Measurements from ENCODE around the gene IGLL5.

IGLL5 gene

GRCh38 chr22:22865311-22866072, 22.1 kb upstream of the IGLL5 start:
- no peak for DNase-seq

DNA sequence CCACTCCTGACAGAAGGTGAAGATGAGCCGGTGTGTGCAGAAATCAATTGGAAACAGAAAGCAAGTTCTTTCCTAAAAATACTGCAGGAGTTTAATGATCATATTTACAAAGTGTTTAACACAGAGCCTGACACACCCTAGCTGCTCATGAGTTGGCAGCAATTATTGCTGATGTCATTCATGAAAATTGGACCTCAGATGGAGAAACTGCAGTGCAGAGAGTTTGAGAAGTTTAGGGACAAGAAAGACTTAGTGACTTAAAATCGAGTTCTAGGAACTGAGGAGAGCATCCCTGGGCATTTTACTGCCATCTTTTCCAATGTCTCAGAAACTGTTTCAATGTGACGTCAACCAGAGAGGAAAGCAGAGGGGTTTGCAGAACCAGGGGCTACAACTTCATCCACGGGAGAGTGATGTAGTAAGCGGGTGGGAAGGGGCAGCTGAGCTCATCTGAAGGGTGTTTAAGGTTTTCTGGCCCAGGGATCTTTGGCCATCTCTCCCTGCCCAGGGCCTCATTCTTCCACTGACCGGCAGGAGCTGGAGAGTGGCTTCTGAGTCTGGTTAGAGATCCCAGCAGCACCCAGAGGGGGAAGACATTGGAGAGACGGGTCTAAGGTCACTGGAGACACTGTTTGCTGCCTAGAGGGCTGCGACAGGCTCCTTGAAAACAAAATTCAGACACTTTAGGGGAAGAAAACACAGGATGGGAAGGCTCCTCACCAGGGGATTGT, 21.1 kb upstream of the IGLL5 start:
- DNase-seq = no peak

DNA sequence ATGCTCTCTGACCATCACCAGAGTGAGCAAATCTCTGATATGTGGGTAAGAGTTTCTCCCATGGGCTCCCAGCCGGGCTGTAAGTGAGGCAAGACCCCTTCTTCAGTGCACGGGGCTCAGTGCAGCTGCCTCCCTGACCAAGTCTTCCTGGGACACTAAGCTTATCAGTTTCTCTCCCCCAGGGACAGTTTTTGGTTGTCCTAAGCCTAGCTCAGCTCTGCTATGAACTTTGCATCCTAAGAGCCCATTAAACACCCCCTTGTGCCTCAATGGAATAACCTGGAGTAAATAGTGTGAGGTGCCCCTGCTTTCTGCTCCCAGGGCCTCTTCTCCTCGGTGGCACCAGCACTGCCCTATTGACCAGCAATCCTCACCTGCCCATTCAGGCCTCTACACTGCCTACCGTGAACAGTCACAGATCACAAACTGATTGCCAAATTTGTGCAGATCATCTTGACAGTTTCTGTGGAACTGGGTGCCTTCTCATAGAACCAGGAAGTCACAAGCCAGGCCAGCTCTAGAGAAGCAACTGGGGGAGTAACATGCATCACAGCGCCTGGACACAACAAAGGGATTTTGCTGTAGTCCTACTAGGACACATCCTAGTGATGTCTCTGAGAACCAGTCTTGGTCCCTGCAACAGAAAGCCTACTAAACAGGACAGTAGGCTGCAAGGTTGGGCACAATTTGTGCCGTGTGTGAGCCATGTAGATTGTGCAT, 19.5 kb upstream of the IGLL5 start:
- DNase-seq = no peak

DNA sequence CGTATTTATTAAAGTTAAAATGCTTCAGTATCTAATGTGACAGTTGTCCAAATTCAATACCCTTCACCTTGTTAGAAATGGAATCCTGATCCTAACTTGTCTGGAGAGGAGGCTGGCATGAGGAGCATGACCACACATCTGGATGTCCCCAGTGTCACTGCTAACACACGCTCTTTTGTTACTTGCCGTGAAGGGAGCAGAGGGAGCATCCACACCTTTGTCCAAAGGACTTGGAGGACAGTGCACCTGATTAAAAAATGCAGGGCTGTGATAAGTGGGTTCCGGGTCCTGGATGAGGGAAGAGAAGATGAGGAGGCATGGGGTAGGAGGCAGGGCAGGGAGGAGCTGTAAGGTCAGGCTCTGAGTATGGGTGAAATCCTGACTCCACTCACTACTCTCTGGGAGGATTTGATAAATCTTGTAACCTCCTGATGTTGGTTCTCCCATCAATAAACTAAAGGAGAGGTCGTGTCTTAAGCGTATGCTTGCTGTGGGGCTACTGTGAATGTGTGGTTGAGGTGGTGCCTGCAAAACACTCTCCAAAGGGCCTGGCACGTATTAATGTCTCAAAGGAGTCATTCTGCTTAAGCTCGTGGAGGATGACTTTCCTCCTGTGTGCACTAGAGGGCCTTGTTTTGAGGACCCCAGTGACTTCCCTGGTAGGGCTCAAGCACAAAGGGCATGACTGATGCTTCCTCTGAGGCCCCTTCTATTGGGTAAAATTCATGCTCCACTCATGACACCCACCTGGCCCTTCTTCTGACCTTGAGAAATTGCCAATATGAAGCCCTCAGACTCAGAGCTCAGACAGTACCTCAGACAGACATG, 16.8 kb upstream of the IGLL5 start:
- no peak for DNase-seq

DNA sequence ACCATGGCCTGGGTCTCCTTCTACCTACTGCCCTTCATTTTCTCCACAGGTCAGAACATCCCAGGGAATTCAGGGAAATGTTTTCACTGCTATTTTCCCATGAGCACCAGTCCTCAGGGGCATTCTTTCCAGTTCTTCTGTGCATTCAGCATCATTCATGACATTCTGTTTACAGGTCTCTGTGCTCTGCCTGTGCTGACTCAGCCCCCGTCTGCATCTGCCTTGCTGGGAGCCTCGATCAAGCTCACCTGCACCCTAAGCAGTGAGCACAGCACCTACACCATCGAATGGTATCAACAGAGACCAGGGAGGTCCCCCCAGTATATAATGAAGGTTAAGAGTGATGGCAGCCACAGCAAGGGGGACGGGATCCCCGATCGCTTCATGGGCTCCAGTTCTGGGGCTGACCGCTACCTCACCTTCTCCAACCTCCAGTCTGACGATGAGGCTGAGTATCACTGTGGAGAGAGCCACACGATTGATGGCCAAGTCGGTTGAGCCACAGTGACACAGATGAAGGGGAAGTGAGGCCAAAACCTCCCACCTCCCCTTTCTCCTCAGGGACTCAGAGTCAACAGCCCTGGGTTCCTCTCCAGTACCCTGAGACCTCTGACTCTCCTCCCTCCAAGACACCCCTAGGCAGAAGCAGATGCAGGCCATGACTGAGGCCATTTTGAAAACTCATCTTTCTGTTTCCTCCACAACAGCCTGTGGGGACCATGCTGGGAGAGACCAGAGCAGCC, 15.9 kb upstream of the IGLL5 start:
- no peak for DNase-seq

DNA sequence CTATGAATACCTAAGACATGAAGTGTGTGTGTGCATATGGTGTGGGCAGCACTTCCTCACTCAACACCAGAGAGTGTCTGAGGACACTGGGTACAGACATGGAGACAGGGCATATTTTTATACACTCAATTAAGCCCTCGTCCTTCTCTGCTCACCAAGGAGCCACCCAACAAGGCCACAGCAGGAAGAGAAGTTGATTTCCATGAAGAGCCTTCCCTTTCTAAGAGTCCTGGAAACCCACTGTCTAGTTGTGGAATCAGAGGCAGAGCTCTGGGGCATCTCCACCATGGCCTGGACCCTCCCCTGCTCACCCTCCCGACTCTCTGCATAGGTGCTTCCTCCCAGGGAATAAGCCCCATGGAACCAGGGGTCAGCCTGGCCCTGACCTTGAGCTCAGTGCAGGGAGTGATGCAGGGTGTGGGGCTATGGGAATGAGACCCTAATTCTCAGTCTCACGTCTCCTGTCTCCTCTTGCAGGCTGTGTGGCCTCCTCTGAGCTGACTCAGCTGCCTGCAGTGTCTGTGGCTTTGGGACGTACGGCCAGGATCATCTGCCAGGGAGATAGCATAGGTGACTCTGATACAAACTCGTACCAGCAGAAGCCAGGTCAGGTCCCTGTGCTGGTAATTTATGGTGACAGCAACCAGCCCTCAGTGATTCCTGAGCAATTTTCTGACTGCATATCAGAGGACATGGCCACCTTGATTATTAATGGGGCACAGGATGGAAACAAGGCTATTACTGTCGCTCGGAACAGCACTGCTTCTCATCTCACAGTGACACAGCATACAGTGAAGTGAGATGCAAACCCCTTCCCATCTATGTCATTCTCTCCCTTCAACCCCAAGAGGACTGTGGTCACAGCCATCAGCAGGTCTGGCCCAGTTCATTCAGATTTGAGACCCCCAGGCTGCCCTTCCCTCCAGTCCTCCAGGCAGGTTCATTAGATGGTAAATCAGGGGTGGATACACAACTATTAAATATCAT, 14.6 kb upstream of the IGLL5 start:
- DNase-seq = no peak

DNA sequence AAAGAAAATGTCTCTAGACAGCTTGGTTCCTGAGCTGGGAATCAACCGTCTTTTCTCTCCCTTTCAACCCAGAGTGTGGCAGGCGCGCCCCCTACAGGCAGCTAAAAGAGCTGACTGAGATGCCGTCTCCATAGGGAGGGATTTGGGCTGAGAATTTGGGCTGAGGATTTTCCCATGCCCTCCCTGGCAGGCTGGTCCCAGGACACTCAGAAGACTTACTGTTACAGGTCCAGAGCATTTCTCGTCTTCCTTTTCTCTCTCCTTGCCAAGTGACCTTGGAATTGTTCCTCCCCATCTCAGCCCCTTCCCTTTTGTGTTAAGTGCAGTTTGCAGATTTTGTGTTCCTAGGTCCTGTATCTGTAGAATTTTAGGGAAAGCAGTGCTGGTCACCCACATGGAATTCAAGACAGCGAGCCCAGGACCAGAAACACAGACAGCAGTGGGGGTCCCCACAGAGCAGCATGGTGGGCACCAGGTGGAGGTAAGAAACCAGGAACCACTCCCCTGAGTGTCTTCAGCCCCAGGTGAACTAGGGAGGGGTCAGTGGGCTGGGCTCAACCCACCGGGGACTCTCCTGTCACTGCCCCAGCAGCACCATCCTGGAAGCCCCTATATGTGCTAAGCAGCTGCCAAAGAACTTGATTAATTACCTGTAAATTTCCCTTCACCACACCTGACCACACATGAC, 9.9 kb upstream of the IGLL5 start:
- DNase-seq = peak; percentile 46

DNA sequence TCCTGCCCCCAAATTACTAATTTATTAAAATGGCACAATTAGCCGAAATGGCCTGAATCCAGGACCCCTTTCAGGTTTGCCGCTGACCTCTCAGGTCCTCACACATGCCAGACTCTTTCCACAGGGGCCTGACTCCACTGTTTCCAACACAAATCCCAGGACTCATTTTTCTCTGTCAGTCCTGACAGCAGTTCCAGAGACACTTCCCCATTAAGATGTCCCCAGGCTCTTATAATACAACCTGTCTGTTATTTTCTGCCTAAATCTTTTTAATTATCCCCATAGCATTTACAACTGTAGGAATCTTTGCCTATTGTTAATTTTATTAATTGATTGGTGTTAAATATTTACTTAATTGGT, 9.4 kb upstream of the IGLL5 start:
- DNase-seq = no peak

DNA sequence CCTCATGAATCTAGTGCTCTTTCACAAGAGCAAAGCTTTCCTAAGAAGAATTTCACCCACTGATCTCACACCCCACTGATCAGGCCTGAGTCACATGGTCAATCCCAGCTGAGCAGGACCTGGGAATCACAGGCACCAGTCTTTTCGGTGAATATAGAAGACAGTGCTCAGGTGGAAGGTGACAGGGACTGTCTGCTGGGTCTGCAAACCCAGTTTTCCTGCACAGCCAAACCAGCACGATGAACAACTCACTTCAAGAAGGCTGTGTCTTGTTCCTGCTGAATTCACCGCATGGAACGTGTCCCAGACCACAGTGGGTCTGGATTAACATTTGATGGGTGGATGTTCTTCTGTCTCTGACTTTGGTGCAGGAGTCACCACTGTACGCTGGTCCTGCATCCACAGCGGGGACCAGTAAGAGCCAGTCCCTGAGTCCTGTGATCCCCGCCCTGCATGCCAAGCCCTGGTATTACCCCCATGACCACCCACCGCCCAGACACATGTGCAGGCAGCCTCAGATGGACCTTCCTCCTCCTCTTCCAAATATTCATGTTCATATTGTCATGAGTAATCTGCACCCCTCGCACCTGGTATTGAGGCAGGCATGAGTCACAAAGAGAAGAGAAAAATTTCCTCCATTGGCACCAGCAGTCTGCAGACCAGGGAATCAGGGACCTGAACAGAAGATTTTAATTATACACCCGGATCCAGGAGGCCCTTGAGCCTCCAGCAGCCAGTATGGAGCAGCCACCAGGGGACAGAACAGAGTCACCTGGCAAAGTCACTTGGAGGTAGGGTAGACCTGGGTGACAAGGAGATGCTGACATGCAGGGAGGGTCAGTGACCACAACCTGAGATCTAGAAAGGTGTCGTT, 8.6 kb upstream of the IGLL5 start:
- DNase-seq = no peak

DNA sequence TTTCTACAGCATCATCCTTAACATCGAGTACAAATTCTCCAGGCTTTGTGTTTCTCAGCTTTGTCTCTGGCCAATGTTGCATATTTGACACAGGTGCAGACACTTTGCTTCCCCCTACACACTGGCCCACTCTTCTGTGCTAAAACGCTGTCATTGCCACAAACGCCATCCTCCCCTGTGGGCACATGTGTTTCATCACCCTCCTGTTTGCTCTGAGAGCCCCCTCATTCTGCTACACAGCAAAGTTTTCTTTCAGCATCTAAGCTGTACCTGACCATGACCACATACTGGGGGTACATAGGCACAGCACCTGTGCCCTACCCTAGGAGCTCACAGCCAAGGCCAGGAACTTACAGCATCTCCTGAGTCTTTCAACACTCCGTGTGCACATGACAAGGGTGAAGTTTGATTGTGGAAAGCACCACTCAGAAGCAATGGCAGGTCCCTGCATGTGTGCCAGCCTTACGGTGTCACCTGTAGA, 7.9 kb upstream of the IGLL5 start:
- no peak for DNase-seq

DNA sequence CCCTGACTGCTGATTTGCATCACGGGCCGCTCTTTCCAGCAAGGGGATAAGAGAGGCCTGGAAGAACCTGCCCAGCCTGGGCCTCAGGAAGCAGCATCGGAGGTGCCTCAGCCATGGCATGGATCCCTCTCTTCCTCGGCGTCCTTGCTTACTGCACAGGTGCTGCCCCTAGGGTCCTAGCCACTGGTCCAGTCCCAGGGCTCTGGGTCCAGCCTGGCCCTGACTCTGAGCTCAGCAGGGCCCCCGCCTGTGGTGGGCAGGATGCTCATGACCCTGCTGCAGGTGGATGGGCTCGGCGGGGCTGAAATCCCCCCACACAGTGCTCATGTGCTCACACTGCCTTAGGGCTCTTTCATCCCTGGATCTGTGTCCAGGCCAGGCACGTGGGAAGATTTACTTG, 7.0 kb upstream of the IGLL5 start:
- no peak for DNase-seq

- no peak for DNase-seq
Measured at GRCh38 chr22:22881116-22882000, 6.3 kb upstream of the IGLL5 start.

- DNase-seq = peak; percentile 57
Measured at GRCh38 chr22:22882033-22882717, 5.4 kb upstream of the IGLL5 start.

GRCh38 chr22:22883090-22883727, 4.4 kb upstream of the IGLL5 start:
- no peak for DNase-seq

GRCh38 chr22:22884010-22884887, 3.4 kb upstream of the IGLL5 start:
- peak; percentile 67 for DNase-seq

Data from NCI-H146 (cell line).